Keratinocyte (primary cell): ENCODE results near the gene MLN. TPM values are rescaled to one million over a fixed set of nuclear protein-coding genes. Genes with fewer than 3 reads are reported as not detected.
"Not testable (repeated sequence)": the region's sequence is repeated elsewhere in the genome, so short reads cannot be mapped to it uniquely, and the experiment has no call there.

Experiments used
- DNase-seq: peaks from one replicate; pipeline ENCODE4 v3.0.0-alpha.2; 2011; ENCODE audit warnings: low read depth, missing footprints, low spot score
- FAIRE-seq: peaks from 2 replicates; lab custom pipeline; 2011; peaks lifted over from hg19 to GRCh38; lab: Jason Lieb, UNC
- H2AFZ ChIP-seq: 2 replicates; pipeline ENCODE4 v1.6.0; 2012; ENCODE audit warnings: low read length, control low read depth, inconsistent platforms; ENCODE audit not compliant: control insufficient read depth
- H3K27ac ChIP-seq: 2 replicates; pipeline ENCODE4 v1.5.1; 2011; ENCODE audit warnings: low read length; ENCODE audit not compliant: control insufficient read depth, insufficient read depth
- H3K27me3 ChIP-seq: 3 replicates; pipeline ENCODE4 v1.6.0; 2011; ENCODE audit warnings: low read length; ENCODE audit not compliant: control insufficient read depth, insufficient read depth; ENCODE audit errors: extremely low read depth
- H3K36me3 ChIP-seq, 2 experiments: 2 replicates in 1 of 2; 3 replicates in 1 of 2; pipeline ENCODE4 v1.5.1; 2011; ENCODE audit warnings: low read length in 2 of 2, mild to moderate bottlenecking in 1 of 2; ENCODE audit not compliant: control insufficient read depth in 2 of 2, insufficient read depth in 2 of 2; ENCODE audit errors: extremely low read depth in 1 of 2
- H3K4me1 ChIP-seq: 3 replicates; pipeline ENCODE4 v1.5.1; 2011; ENCODE audit warnings: low read length; ENCODE audit not compliant: control insufficient read depth, insufficient read depth; ENCODE audit errors: extremely low read depth
- H3K4me2 ChIP-seq: 3 replicates; pipeline ENCODE4 v1.6.0; 2011; ENCODE audit warnings: low read depth, low read length; ENCODE audit not compliant: control insufficient read depth, insufficient read depth; ENCODE audit errors: extremely low read depth
- H3K4me3 ChIP-seq, 3 experiments: fragments of 200-600 bp in 1 of 3; sonication (generic) in 1 of 3; 2 replicates in 2 of 3; 3 replicates in 1 of 3; pipeline ENCODE4 v1.5.1; 2011 to 2016; ENCODE audit warnings: low read length in 3 of 3, mild to moderate bottlenecking in 3 of 3, control low read depth in 2 of 3, inconsistent platforms in 1 of 3, low read depth in 1 of 3, mixed read lengths in 1 of 3, mixed run types in 1 of 3, moderate library complexity in 1 of 3; ENCODE audit not compliant: control insufficient read depth in 2 of 3, insufficient read depth in 2 of 3; ENCODE audit errors: extremely low read depth in 1 of 3
- H3K79me2 ChIP-seq: 2 replicates; pipeline ENCODE4 v1.6.0; 2012; ENCODE audit warnings: low read length; ENCODE audit not compliant: control insufficient read depth, insufficient read depth
- H3K9ac ChIP-seq: 3 replicates; pipeline ENCODE4 v1.6.0; 2011; ENCODE audit warnings: low read length; ENCODE audit not compliant: control insufficient read depth, insufficient read depth; ENCODE audit errors: extremely low read depth
- H3K9me1 ChIP-seq: 3 replicates; pipeline ENCODE4 v1.6.0; 2011; ENCODE audit warnings: low read length; ENCODE audit not compliant: control insufficient read depth, insufficient read depth; ENCODE audit errors: extremely low read depth
- H3K9me3 ChIP-seq: 2 replicates; pipeline ENCODE4 v1.5.1; 2012; ENCODE audit warnings: low read depth, low read length; ENCODE audit not compliant: control insufficient read depth
- H4K20me1 ChIP-seq: 3 replicates; pipeline ENCODE4 v1.6.0; 2011; ENCODE audit warnings: low read length; ENCODE audit not compliant: control insufficient read depth, insufficient read depth; ENCODE audit errors: extremely low read depth
- CTCF ChIP-seq, 3 experiments: IDR thresholded peaks in 1 of 3; conservative IDR thresholded peaks in 1 of 3; optimal IDR thresholded peaks in 1 of 3; 2 replicates in 2 of 3; 3 replicates in 1 of 3; pipeline versions ENCODE3 to v1.5.1; 2011; ENCODE audit warnings: low read length in 3 of 3, mild to moderate bottlenecking in 3 of 3, moderate library complexity in 2 of 3, control low read depth in 1 of 3, inconsistent platforms in 1 of 3; ENCODE audit not compliant: insufficient read depth in 2 of 3; ENCODE audit errors: extremely low read depth in 1 of 3
- EZH2 ChIP-seq: IDR thresholded peaks from one replicate; pipeline ENCODE4 v1.6.1; 2012; ENCODE audit warnings: inconsistent platforms, mild to moderate bottlenecking, low read length, moderate library complexity
- dilution Hi-C: fragments of 300-500 bp; cut with MboI; formaldehyde crosslinking; loops from one replicate; pipeline ENCODE4 v1.7.0; 2020; ENCODE audit warnings: low sequenced_read_pairs; ENCODE audit not compliant: extremely low pct_ligation_motif_present
- polyA plus RNA-seq, 5 experiments: library from polyadenylated mRNA; depleted of rRNA in 3 of 5; stranded (reverse) in 3 of 5; stranded (forward) in 1 of 5; unstranded in 1 of 5; fragments of >200 nt; gene quantifications; 1 replicate in 1 of 5; 2 replicates in 3 of 5; 3 replicates in 1 of 5; pipeline versions ENCODE4 v1.2.1 to v1.2.3, GENCODE V29; 2011 to 2012; ENCODE audit warnings: missing spikeins in 2 of 5, low read depth in 1 of 5, low replicate concordance in 1 of 5

MLN gene
- polyA plus RNA-seq, 1 donor (not counting 4 experiments of a cell fraction or from before 2014, with no cell fraction given) = not detected

GRCh38 chr6:33833599-33833998 is 29.8 kb upstream of the MLN start:
- H3K4me2 ChIP-seq = no peak overlapping the region
- no peak overlapping the region for H2AFZ ChIP-seq
- no peak for FAIRE-seq
- H3K27ac ChIP-seq = no peak overlapping the region
- H3K4me1 ChIP-seq = peaks cover 31% of the 10 kb centered on the region
- no peaks in the 10 kb centered on the region for H3K79me2 ChIP-seq
- H3K9me1 ChIP-seq = no peaks in the 10 kb centered on the region
- peaks cover 4% of the 10 kb centered on the region for H3K9me3 ChIP-seq
- H3K9ac ChIP-seq = no peak overlapping the region
- no peaks in the 10 kb centered on the region for H4K20me1 ChIP-seq
- no peak for TF ChIP-seq EZH2
- TF ChIP-seq CTCF (optimal IDR thresholded peaks at IDR 0.05 in 1 of 3, IDR thresholded peaks at IDR 0.05 in 1 of 3, conservative IDR thresholded peaks at IDR 0.05 in 1 of 3; ENCODE audit: extremely low read depth in 1 of 3, insufficient read depth in 2 of 3, low read length in 3 of 3) = no peak
- DNase-seq = no peak
- no peak overlapping the region for H3K4me3 ChIP-seq
- dilution Hi-C loops = no loop called here
- no peaks in the 10 kb centered on the region for H3K36me3 ChIP-seq
- H3K27me3 ChIP-seq = no peaks in the 10 kb centered on the region

- H3K4me3 ChIP-seq, H3K9me3 ChIP-seq, DNase-seq, H3K4me2 ChIP-seq, H3K36me3 ChIP-seq, H4K20me1 ChIP-seq, H3K9ac ChIP-seq, dilution Hi-C loops, H3K9me1 ChIP-seq, H3K27me3 ChIP-seq, H3K27ac ChIP-seq, FAIRE-seq, H2AFZ ChIP-seq, H3K79me2 ChIP-seq: not testable (repeated sequence)
- peaks cover 24% of the 10 kb centered on the region for H3K4me1 ChIP-seq
Measured at GRCh38 chr6:33832831-33833230, 29.0 kb upstream of the MLN start.

GRCh38 chr6:33831725-33832124 is 27.9 kb upstream of the MLN start:
- H3K27ac ChIP-seq, FAIRE-seq, H3K9ac ChIP-seq, dilution Hi-C loops, H3K79me2 ChIP-seq, H3K36me3 ChIP-seq, DNase-seq, H4K20me1 ChIP-seq, H3K9me1 ChIP-seq, H3K27me3 ChIP-seq, H2AFZ ChIP-seq, H3K4me3 ChIP-seq, H3K4me2 ChIP-seq, H3K9me3 ChIP-seq: not testable (repeated sequence)
- peaks cover 18% of the 10 kb centered on the region for H3K4me1 ChIP-seq
